Measurements from ENCODE around the gene SPDEF. TPM values are rescaled to one million over a fixed set of nuclear protein-coding genes. Genes with fewer than 3 reads are reported as not detected.

The SPDEF gene
- total and polyA plus RNA-seq, 10 of the 15 experiments (the other 5 are each of a cell fraction or from before 2014, with no cell fraction given), result not detected

DNA sequence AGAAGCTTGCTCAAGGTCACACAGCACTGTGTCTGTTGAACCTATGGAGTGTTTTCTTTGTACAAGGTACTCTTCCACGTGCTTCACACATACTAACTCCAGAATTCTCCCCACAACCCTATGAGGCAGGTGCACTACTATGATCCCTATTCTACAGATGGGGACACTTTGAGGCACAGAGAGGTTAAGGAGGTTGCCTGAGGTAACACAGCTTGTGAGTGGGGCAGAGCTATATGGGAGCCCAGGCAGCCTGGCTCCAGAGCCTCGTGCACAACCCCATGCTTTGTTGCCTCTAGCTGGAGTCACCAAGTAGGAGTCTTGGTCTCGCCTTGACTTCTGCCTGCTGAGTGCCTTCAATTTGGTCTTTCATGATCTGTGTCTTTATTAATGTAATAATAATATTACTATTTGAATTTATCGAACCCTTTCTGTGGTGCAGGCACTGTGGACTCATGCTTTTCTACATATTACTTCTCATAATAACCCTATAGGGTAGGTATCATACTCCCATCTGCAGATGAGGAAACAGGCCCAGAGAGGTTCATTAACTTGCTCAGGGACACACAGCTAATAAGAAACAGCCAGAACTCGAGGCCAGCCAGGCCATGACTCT is 13.3 kb upstream of the SPDEF start (continued):
- TF ChIP-seq BMI1 (IDR thresholded peaks at IDR 0.05; ENCODE audit: borderline replicate concordance) (no peak), SIN3A (IDR thresholded peaks at IDR 0.05; ENCODE audit: low read depth, low read length) (no peak), HSF1 (IDR thresholded peaks at IDR 0.05; ENCODE audit: low read depth, low read length) (no peak), ZNF687 (IDR thresholded peaks at IDR 0.05) (no peak), ASH2L (IDR thresholded peaks at IDR 0.05; ENCODE audit: borderline replicate concordance, low read depth) (no peak), LARP7 (IDR thresholded peaks at IDR 0.05) (no peak)
- TF ChIP-seq, protein P1, sequence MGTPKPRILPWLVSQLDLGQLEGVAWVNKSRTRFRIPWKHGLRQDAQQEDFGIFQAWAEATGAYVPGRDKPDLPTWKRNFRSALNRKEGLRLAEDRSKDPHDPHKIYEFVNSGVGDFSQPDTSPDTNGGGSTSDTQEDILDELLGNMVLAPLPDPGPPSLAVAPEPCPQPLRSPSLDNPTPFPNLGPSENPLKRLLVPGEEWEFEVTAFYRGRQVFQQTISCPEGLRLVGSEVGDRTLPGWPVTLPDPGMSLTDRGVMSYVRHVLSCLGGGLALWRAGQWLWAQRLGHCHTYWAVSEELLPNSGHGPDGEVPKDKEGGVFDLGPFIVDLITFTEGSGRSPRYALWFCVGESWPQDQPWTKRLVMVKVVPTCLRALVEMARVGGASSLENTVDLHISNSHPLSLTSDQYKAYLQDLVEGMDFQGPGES (IDR thresholded peaks at IDR 0.05), result no peak

Data from GM12878 (cell line).